ENCODE measurements around the gene PDGFA. TPM values are rescaled to one million over a fixed set of nuclear protein-coding genes. Genes with fewer than 3 reads are reported as not detected.

The PDGFA gene
- total RNA-seq (10 to 100 TPM; 13.8 TPM), polyA plus RNA-seq (ENCODE audit: insufficient read depth, low read depth, low replicate concordance) (7.2 TPM)
- long read RNA-seq, donor 1, transcript PDGFA-203 (6 exons, 2,305 nt): major isoform, 8 of 9 reads
- long read RNA-seq, donor 1, partial matches to known transcripts: 0 of 9 reads
- long read RNA-seq, donor 1, other reads (novel, unspliced or antisense): 0 of 9 reads
- long read RNA-seq, donor 2: 0 reads

DNA sequence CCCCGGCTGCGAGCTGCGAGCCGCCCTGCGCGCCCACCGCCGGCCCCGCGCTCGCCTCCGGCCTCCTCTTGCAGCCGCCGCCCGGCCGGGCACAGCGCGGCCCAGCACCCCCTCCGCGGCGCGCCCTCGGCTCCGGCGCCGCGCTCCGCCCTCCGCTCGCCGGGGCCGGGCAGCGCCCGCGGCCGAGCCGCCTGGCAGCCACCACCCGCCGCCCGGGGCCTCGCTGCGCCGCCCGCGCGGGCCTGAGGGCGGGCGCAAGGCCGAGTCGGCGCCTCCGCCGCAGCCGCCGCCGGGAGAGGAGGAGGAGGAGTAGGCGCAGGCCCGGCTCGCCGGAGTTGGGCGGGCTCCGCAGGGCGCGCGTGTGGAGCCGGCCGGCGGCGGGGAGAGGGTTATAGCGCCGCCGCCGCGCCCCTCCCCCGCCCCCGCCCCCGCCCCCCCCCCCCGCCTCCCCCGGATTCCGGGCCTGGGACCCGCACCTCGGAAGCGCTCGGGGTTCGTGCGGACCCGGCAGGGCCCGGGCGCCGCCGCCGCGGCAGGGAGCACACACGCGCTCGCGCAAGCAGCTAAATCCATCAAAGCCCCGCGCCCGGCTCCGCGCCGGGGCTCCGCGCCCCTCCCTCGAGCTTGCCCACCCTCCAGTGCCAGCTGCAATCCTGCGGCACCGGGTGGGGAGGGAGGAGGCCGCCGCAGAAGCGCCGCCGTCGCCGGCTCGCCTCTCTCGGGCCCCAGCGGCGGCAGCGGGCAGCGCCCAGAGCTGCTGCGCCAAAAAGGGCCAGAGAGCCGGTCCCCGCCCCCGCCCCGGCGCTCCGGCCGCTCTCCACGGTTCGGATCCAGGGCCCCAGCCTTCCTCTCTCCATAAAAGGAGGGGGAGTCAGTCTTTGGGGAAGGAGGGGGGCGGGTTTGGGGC lies at the start of gene PDGFA:
TSS of gene PDGFA (minus strand) at position 363 of the 907 bp plus-strand sequence. CDS start 845 bp downstream, outside the sequence.
- 0% methylated on average over 9 to 38 of the region's 132 CpGs for WGBS, 2 donors
- H3K36me3 ChIP-seq (ENCODE audit: low read depth, missing control alignments): no peaks in the 10 kb centered on the region
- TF ChIP-seq, protein P1, sequence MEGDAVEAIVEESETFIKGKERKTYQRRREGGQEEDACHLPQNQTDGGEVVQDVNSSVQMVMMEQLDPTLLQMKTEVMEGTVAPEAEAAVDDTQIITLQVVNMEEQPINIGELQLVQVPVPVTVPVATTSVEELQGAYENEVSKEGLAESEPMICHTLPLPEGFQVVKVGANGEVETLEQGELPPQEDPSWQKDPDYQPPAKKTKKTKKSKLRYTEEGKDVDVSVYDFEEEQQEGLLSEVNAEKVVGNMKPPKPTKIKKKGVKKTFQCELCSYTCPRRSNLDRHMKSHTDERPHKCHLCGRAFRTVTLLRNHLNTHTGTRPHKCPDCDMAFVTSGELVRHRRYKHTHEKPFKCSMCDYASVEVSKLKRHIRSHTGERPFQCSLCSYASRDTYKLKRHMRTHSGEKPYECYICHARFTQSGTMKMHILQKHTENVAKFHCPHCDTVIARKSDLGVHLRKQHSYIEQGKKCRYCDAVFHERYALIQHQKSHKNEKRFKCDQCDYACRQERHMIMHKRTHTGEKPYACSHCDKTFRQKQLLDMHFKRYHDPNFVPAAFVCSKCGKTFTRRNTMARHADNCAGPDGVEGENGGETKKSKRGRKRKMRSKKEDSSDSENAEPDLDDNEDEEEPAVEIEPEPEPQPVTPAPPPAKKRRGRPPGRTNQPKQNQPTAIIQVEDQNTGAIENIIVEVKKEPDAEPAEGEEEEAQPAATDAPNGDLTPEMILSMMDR (IDR thresholded peaks at IDR 0.05): peak in 2 of 3 experiments; percentile 10 to 34
- TF ChIP-seq POLR2A (IDR thresholded peaks at IDR 0.05): no peak
- peak within 1 kb of the TSS; percentile 60 to 72 for H3K4me3 ChIP-seq
- H3K9me3 ChIP-seq: no peaks in the 10 kb centered on the region
- peak within 1 kb of the TSS; percentile 68 to 79 for H3K27ac ChIP-seq
- intact Hi-C loops (cut with DNase I; ENCODE audit: low total_unique reads): loop anchor here (10.0 kb wide), 1 partner anchor 185 kb away; no protein-coding TSS in a partner anchor
- DNase-seq: no peak
- peaks cover 44% of the 10 kb centered on the region for H3K4me1 ChIP-seq
- H3K27me3 ChIP-seq: no peaks in the 10 kb centered on the region

DNA sequence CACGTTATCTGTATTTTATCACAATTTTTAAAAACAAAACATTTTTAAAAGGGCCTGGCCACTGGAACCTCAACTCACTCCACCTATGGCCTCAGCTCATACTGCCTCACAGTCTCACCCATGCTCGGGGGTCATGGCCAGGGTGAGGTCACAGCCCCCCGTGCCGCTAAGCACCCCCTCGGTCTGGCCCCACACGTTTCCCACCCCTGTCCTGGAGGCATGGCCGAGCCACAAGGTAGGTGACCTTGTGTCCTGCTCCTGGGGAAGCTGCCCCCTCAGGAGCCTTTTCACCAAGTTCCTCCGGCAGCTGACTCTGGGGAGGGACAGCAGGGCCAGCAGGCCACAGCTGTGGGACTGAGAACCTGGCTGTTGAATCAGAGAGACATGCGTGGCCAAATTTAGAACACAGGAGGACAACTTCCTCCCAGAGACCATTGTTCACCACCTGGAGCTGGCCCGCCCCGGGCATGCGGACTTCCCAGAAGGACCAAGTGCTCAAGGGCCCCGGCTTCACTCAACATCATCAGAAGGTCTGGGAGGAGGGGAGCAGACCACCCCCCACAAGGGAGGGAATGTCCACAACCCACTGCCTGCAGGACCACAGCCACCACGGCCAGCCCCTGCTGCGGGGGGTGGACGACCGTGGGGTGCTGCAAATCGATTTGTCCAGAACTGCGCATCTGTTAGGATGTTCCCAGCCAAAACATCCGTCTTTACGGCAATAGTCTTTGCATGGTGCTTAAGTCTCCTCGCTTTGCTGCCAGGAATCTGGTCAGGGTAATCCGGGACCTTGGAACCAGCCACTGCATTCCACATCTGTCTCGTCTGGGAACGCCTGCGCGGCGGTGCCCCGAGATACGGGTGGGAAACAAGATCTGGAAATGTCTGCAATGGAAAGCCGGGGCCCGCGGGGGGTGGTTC lies 48.6 kb upstream of the PDGFA start:
- Histone ChIP-seq H3K27me3 (no peaks in the 10 kb centered on the region), H3K9me3 (no peaks in the 10 kb centered on the region), H3K36me3 (ENCODE audit: low read depth, missing control alignments) (no peaks in the 10 kb centered on the region), H3K4me1 (peaks cover 26% of the 10 kb centered on the region), H3K4me3 (no peak overlapping the region), H3K27ac (peak overlapping the region in 1 of 2 donors; percentile 38)
- intact Hi-C loops (cut with DNase I; ENCODE audit: low total_unique reads): no loop called here
- no peak for TF ChIP-seq POLR2A (IDR thresholded peaks at IDR 0.05)
- TF ChIP-seq, protein P1 (IDR thresholded peaks at IDR 0.05): no peak
- DNase-seq: peak; percentile 65
- 37 to 54% methylated on average over 21 to 33 of the region's 33 CpGs for WGBS, 2 donors

DNA sequence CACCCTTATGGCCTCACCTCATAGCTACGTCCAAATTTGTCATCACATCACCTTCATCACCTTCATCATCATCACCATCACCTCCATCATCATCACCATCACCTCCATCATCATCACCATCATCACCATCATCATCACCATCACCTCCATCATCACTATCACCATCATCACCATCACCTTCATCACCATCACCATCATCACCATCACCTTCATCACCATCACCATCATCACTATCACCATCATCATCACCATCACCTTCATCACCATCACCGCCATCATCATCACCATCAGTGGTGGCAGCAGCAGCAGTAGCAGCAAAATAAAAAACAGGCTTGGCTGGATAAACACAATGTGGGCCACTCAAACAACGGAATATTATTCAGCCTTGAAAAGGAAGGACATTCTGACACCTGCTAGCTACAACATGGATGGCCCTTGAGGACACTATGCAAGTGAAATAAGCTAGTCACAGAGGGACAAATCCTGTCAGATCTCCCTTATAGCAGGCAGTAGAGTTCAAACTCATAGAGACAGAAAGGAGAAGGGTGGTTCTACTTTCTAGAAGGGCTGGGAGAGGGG lies 47.7 kb upstream of the PDGFA start:
- WGBS, 2 donors: 92 to 100% methylated on average over 2 of the region's 3 CpGs
- intact Hi-C loops (cut with DNase I; ENCODE audit: low total_unique reads): no loop called here

DNA sequence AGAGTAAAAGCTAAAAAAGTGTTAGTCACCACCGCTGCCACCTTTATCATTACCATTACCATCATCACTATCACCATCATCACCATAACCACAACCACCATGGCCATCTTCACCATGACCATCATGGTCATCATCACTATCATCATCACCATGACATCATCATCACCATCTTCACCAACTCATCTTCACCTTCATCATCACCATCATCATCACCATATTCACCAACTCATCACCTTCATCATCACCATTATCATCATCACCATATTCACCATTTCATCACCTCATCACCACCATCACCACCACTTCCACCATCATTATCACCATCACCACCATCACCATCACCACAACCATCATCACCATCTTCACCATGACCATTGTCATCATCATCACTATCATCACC lies 46.5 kb upstream of the PDGFA start:
- no peaks in the 10 kb centered on the region for H3K36me3 ChIP-seq (ENCODE audit: low read depth, missing control alignments)
- no peak overlapping the region for H3K4me3 ChIP-seq
- intact Hi-C loops (cut with DNase I; ENCODE audit: low total_unique reads): no loop called here
- no peaks in the 10 kb centered on the region for H3K9me3 ChIP-seq
- DNase-seq: no peak
- WGBS, 2 donors: 90 to 100% methylated on average over 1 of the region's 1 CpG
- TF ChIP-seq, protein P1 (IDR thresholded peaks at IDR 0.05): no peak
- H3K27ac ChIP-seq: no peak overlapping the region
- peaks cover 39% of the 10 kb centered on the region for H3K4me1 ChIP-seq
- no peaks in the 10 kb centered on the region for H3K27me3 ChIP-seq

More for the DNA sequence above, 47.7 kb upstream of the PDGFA start:
- Histone ChIP-seq H3K9me3 (no peaks in the 10 kb centered on the region), H3K36me3 (ENCODE audit: low read depth, missing control alignments) (no peaks in the 10 kb centered on the region), H3K27me3 (no peaks in the 10 kb centered on the region), H3K27ac (no peak overlapping the region), H3K4me1 (peaks cover 26% of the 10 kb centered on the region), H3K4me3 (no peak overlapping the region)
- no peak for DNase-seq
- TF ChIP-seq POLR2A (IDR thresholded peaks at IDR 0.05): no peak
- TF ChIP-seq, protein P1 (IDR thresholded peaks at IDR 0.05): no peak
